Upper lobe of left lung (tissue), 4 donors: ENCODE measurements around the gene CCNQ.

Experiments used
- CTCF ChIP-seq, 6 experiments: fragments of 450-650 bp in 4 of 6; fragments of 200-600 bp in 2 of 6; sonication (generic) in 2 of 6; IDR thresholded peaks; one replicate each; pipeline ENCODE4 v1.5.1; 2016 to 2019; ENCODE audit warnings: antibody characterized with exemption in 6 of 6
- EP300 ChIP-seq, 4 donors: sonication (generic); formaldehyde crosslinking; IDR thresholded peaks; one replicate each; pipeline ENCODE4 v1.5.1; 2017; ENCODE audit warnings: antibody characterized with exemption in 4 of 4, control low read depth in 2 of 4
- POLR2A ChIP-seq, 4 donors: fragments of 450-650 bp; IDR thresholded peaks; one replicate each; pipeline ENCODE4 v1.5.1; 2016 to 2017; ENCODE audit warnings: antibody characterized with exemption in 4 of 4, mild to moderate bottlenecking in 2 of 4
- POLR2AphosphoS5 ChIP-seq, 2 donors: sonication (generic); formaldehyde crosslinking; IDR thresholded peaks; one replicate each; pipeline ENCODE4 v1.5.1; 2017; ENCODE audit warnings: antibody characterized with exemption in 2 of 2

GRCh38 chrX:153590961-153591956 lies 7.7 kb downstream of the CCNQ start:
- TF ChIP-seq CTCF (IDR thresholded peaks at IDR 0.05) = no peak
- no peak for TF ChIP-seq POLR2A (IDR thresholded peaks at IDR 0.05)
- no peak for TF ChIP-seq POLR2AphosphoS5 (IDR thresholded peaks at IDR 0.05)
- no peak for TF ChIP-seq EP300 (IDR thresholded peaks at IDR 0.05)
